ENCODE measurements around the gene CHST5.

DNA sequence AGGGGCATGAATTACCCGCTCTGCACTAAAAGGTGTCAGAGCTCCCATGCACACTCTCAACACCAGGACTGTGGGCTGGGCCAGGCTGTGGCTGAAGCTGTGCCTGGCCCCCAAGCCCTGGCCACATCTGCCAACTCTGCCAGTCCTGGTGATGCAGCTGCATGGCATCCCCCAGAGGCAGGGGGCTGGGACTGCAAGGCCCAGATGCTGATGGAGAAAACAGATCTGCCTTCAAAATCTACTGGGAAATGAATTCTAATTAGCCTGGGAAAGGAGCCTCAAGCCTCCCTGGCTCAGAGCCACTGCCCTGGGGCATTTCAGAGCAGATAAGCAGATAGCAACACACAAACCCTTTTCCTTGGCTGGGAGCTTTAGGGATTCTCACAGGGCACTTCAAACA is 44.0 kb downstream of the CHST5 start:
- no peak for TF ChIP-seq POLR2A (IDR thresholded peaks at IDR 0.05)
- TF ChIP-seq CTCF (IDR thresholded peaks at IDR 0.05) = peak in 1 of 6 experiments; percentile 25

All from adrenal gland (tissue), 5 donors.